HepG2 (cell line): ENCODE measurements around the gene CCL7. TPM values are rescaled to one million over a fixed set of nuclear protein-coding genes. Genes with fewer than 3 reads are reported as not detected.

Experiments
- ATAC-seq: fragments of 200-7000 bp; cut with Tn5 transposase; 3 replicates; pipeline ENCODE4 v1.9.1; 2020; ENCODE audit warnings: mild to moderate bottlenecking, moderate library complexity
- BruUV-seq: library from RNA; stranded (reverse); fragments of 400-500 nt; replicated peaks from 2 replicates; lab custom pipeline; 2021; lab: Mats Ljungman, UMichigan
- CTCF ChIA-PET: fragments of 300-600 bp; formaldehyde crosslinking; extraction: SDS; loops from one replicate; lab custom pipeline; 2021; ENCODE audit warnings: low total read pairs, inconsistent platforms, low intra/inter-chr PET ratio; lab: Yijun Ruan, JAX
- POLR2A ChIA-PET: fragments of 350-600 bp; sonication (Branson Sonifier 250); formaldehyde crosslinking; loops from one replicate; lab custom pipeline; 2020; ENCODE audit warnings: antibody characterized with exemption, inconsistent platforms; lab: Yijun Ruan, JAX
- DNase-seq: peaks from one replicate; pipeline ENCODE4 v3.0.0-alpha.2; 2015; ENCODE audit warnings: low spot score
- FAIRE-seq: peaks from 3 replicates; lab custom pipeline; 2011; peaks lifted over from hg19 to GRCh38; lab: Jason Lieb, UNC
- H2AFZ ChIP-seq: one replicate; pipeline ENCODE4 v1.6.1; 2011; ENCODE audit warnings: low read length, inconsistent platforms
- H3K27ac ChIP-seq: fragments of 300-600 bp; 3 replicates; pipeline ENCODE4 v1.8.0; 2011; ENCODE audit warnings: mixed run types, mild to moderate bottlenecking, mixed read lengths, low read length, inconsistent platforms; ENCODE audit not compliant: insufficient read depth; ENCODE audit errors: extremely low read length
- H3K27me3 ChIP-seq, 2 experiments: fragments of 200-600 bp in 1 of 2; 2 replicates in 1 of 2; 3 replicates in 1 of 2; pipeline versions ENCODE4 v1.6.0 to v1.8.0; 2011; ENCODE audit warnings: low read length in 2 of 2, mild to moderate bottlenecking in 2 of 2, moderate library complexity in 2 of 2, inconsistent platforms in 1 of 2; ENCODE audit not compliant: insufficient read depth in 2 of 2, control insufficient read depth in 1 of 2
- H3K36me3 ChIP-seq, 2 experiments: fragments of 200-600 bp in 1 of 2; replicated peaks in 1 of 2; 2 replicates in 1 of 2; 3 replicates in 1 of 2; pipeline versions ENCODE4 v1.5.1 to v1.8.0; 2011; ENCODE audit warnings: low read length in 2 of 2, inconsistent platforms in 1 of 2; ENCODE audit not compliant: insufficient read depth in 2 of 2, control insufficient read depth in 1 of 2
- H3K4me1 ChIP-seq: 2 replicates; pipeline ENCODE4 v1.5.1; 2012; ENCODE audit warnings: low read length, inconsistent platforms; ENCODE audit not compliant: insufficient read depth
- H3K4me2 ChIP-seq: 2 replicates; pipeline ENCODE4 v1.6.0; 2011; ENCODE audit warnings: low read depth, low read length, inconsistent platforms
- H3K4me3 ChIP-seq, 3 experiments: fragments of 200-600 bp in 1 of 3; sonication (generic), shearing (Covaris generic) in 1 of 3; replicated peaks in 1 of 3; 2 replicates each; pipeline ENCODE4 v1.5.1; 2011 to 2016; ENCODE audit warnings: low read length in 3 of 3, inconsistent platforms in 2 of 3, low read depth in 2 of 3, mild to moderate bottlenecking in 2 of 3, control low read depth in 1 of 3, mixed read lengths in 1 of 3; ENCODE audit not compliant: insufficient read depth in 1 of 3
- H3K79me2 ChIP-seq: one replicate; pipeline ENCODE4 v1.6.1; 2011; ENCODE audit warnings: low read length, inconsistent platforms; ENCODE audit not compliant: insufficient read depth
- H3K9ac ChIP-seq: 2 replicates; pipeline ENCODE4 v1.6.0; 2011; ENCODE audit warnings: mild to moderate bottlenecking, low read depth, low read length, inconsistent platforms; ENCODE audit not compliant: insufficient read depth
- H3K9me3 ChIP-seq: 2 replicates; pipeline ENCODE4 v1.5.1; 2012; ENCODE audit warnings: mild to moderate bottlenecking, low read length
- H4K20me1 ChIP-seq: 2 replicates; pipeline ENCODE4 v1.6.0; 2011; ENCODE audit warnings: inconsistent platforms, mild to moderate bottlenecking, low read length, moderate library complexity; ENCODE audit not compliant: insufficient read depth
- ATRX ChIP-seq: sonication (generic); formaldehyde crosslinking; IDR thresholded peaks from 2 replicates; pipeline ENCODE4 v1.4.0; 2020; ENCODE audit warnings: missing genetic modification reagents, borderline replicate concordance
- CREM ChIP-seq, 2 experiments: sonication (generic) in 1 of 2; formaldehyde crosslinking in 1 of 2; IDR thresholded peaks; 2 replicates each; pipeline versions ENCODE4 v1.4.0 to v1.6.1; 2016 to 2020; ENCODE audit warnings: antibody characterized with exemption in 1 of 2, mild to moderate bottlenecking in 1 of 2, missing genetic modification reagents in 1 of 2
- CSRNP1 ChIP-seq: sonication (generic); formaldehyde crosslinking; IDR thresholded peaks from 2 replicates; pipeline ENCODE4 v1.8.1; 2023; ENCODE audit warnings: mild to moderate bottlenecking, missing genetic modification reagents
- EP300 ChIP-seq, 3 experiments: sonication (generic) in 1 of 3; formaldehyde crosslinking in 1 of 3; IDR thresholded peaks; 2 replicates each; pipeline versions ENCODE4 v1.5.1 to v1.6.1; 2011 to 2020; ENCODE audit warnings: low read depth in 2 of 3, low read length in 2 of 3, borderline replicate concordance in 1 of 3, improper control_type of control experiment in 1 of 3, mild to moderate bottlenecking in 1 of 3, missing genetic modification reagents in 1 of 3, moderate library complexity in 1 of 3
- ERF ChIP-seq: IDR thresholded peaks from 2 replicates; pipeline ENCODE4 v1.6.1; 2018; ENCODE audit warnings: missing biosample characterization, missing genetic modification reagents
- NFKB2 ChIP-seq: sonication (generic); formaldehyde crosslinking; IDR thresholded peaks from 2 replicates; pipeline ENCODE4 v1.4.0; 2020; ENCODE audit warnings: missing genetic modification reagents, borderline replicate concordance
- PRDM10 ChIP-seq: sonication (generic); formaldehyde crosslinking; IDR thresholded peaks from 2 replicates; pipeline ENCODE4 v1.4.0; 2020; ENCODE audit warnings: low read depth, missing genetic modification reagents
- PRPF4 ChIP-seq: fragments of 200-400 bp; formaldehyde crosslinking; IDR thresholded peaks from 2 replicates; pipeline ENCODE4 v1.6.1; 2016; ENCODE audit warnings: low read length, low read depth; ENCODE audit not compliant: poor library complexity, severe bottlenecking
- RNF2 ChIP-seq: fragments of 450-650 bp; conservative IDR thresholded peaks from 2 replicates; pipeline ENCODE4 v1.6.1; 2016; ENCODE audit warnings: low read depth
- TSC22D2 ChIP-seq: sonication (generic); formaldehyde crosslinking; IDR thresholded peaks from 2 replicates; pipeline ENCODE4 v1.5.1; 2020; ENCODE audit warnings: missing genetic modification reagents, mild to moderate bottlenecking, borderline replicate concordance
- ZFP36L2 ChIP-seq: sonication (generic); formaldehyde crosslinking; IDR thresholded peaks from 2 replicates; pipeline ENCODE4 v1.4.0; 2020; ENCODE audit warnings: missing genetic modification reagents
- ZNF562 ChIP-seq: sonication (generic); formaldehyde crosslinking; IDR thresholded peaks from 2 replicates; pipeline ENCODE4 v1.8.0; 2022; ENCODE audit warnings: missing genetic modification reagents, borderline replicate concordance
- ZNF672 ChIP-seq: sonication (generic); formaldehyde crosslinking; IDR thresholded peaks from 2 replicates; pipeline ENCODE4 v1.8.1; 2022; ENCODE audit warnings: missing genetic modification reagents
- ZNF7 ChIP-seq: IDR thresholded peaks from 2 replicates; pipeline ENCODE4 v1.6.1; 2016; ENCODE audit warnings: missing biosample characterization, missing genetic modification reagents
- WGBS: methylation state at CpG from one replicate; pipeline ENCODE4 v1.1.6; 2017; ENCODE audit warnings: low lambda C conversion rate; 5-methylcytosine and 5-hydroxymethylcytosine counted together
- in situ Hi-C: cut with HindIII; loops from 2 replicates; pipeline ENCODE4 v1.10.0; 2017; ENCODE audit warnings: low pct_unique_long_range_greater_than_20kb; ENCODE audit not compliant: extremely low pct_ligation_motif_present
- intact Hi-C: fragments of 100-400 bp; cut with micrococcal nuclease; formaldehyde crosslinking; loops from one replicate; pipeline ENCODE4 v1.10.0; 2022; ENCODE audit not compliant: unreplicated experiment
- polyA plus RNA-seq, 8 experiments: library from polyadenylated mRNA; depleted of rRNA in 3 of 8; stranded (reverse) in 7 of 8; unstranded in 1 of 8; fragments of >200 nt; fragmentation: Illumina TruSeq in 4 of 8; extraction: Trizol in 4 of 8; gene quantifications; 2 replicates each; pipeline versions ENCODE4 v1.2.1 to v1.2.3, GENCODE V29; 2011 to 2016; ENCODE audit warnings: low read depth in 4 of 8, missing spikeins in 1 of 8, mixed read lengths in 1 of 8; ENCODE audit not compliant: insufficient read depth in 1 of 8
- total RNA-seq, 5 experiments: library from RNA; depleted of rRNA; stranded (reverse); fragments of >200 nt; fragmentation: Illumina TruSeq; extraction: Trizol; gene quantifications; 2 replicates each; pipeline ENCODE4 v1.2.3, GENCODE V29; 2016; ENCODE audit warnings: low read depth in 1 of 5

CCL7 gene
- total and polyA plus RNA-seq, 2 of the 13 experiments (the other 11 are each of a cell fraction or from before 2014, with no cell fraction given): not detected

- no peak overlapping the region for H2AFZ ChIP-seq
Observed at GRCh38 chr17:34251186-34251585, 18.8 kb upstream of the CCL7 start.

GRCh38 chr17:34252095-34252443 is 18.0 kb upstream of the CCL7 start:
- ATAC-seq: no peak
- no TSS peak for BruUV-seq
- 3% methylated on average over 5 of the region's 5 CpGs for WGBS
- in situ Hi-C loops (no loop called here), intact Hi-C loops (no loop called here)
- no peak overlapping the region for H3K27ac ChIP-seq
- H3K36me3 ChIP-seq: no peaks in the 10 kb centered on the region
- no peaks in the 10 kb centered on the region for H3K4me1 ChIP-seq
- no peak overlapping the region for H2AFZ ChIP-seq
- no peaks in the 10 kb centered on the region for H3K79me2 ChIP-seq
- no peak for FAIRE-seq
- H4K20me1 ChIP-seq: no peaks in the 10 kb centered on the region
- ChIA-PET POLR2A (no interaction called here), CTCF (no interaction called here)
- H3K9ac ChIP-seq: no peak overlapping the region
- no peaks in the 10 kb centered on the region for H3K27me3 ChIP-seq
- no peaks in the 10 kb centered on the region for H3K9me3 ChIP-seq
- no peak overlapping the region for H3K4me3 ChIP-seq
- DNase-seq: no peak
- no peak overlapping the region for H3K4me2 ChIP-seq
- TF ChIP-seq ZNF672 (CRISPR knock-in tag): no peak
- no peak for TF ChIP-seq EP300 (IDR thresholded peaks at IDR 0.05; ENCODE audit: low read depth in 2 of 2, low read length in 2 of 2)
- no peak for TF ChIP-seq EP300 (CRISPR knock-in tag; IDR thresholded peaks at IDR 0.05; ENCODE audit: borderline replicate concordance)
- no peak for TF ChIP-seq ZNF562 (CRISPR knock-in tag)
- no peak for TF ChIP-seq ZFP36L2 (CRISPR knock-in tag)
- TF ChIP-seq PRPF4: no peak
- no peak for TF ChIP-seq PRDM10
- no peak for TF ChIP-seq ERF

More at GRCh38 chr17:34251186-34251585, 18.8 kb upstream of the CCL7 start:
- Histone ChIP-seq H3K4me1 (no peaks in the 10 kb centered on the region), H3K36me3 (no peaks in the 10 kb centered on the region), H3K79me2 (no peaks in the 10 kb centered on the region), H3K4me3 (no peak overlapping the region), H4K20me1 (no peaks in the 10 kb centered on the region), H3K27me3 (no peaks in the 10 kb centered on the region), H3K9me3 (no peaks in the 10 kb centered on the region), H3K27ac (no peak overlapping the region), H3K4me2 (no peak overlapping the region), H3K9ac (no peak overlapping the region)
- TF ChIP-seq ZNF7 (CRISPR knock-in tag) (no peak), TSC22D2 (no peak), CSRNP1 (no peak), ATRX (CRISPR knock-in tag) (no peak), NFKB2 (CRISPR knock-in tag) (no peak), CREM (IDR thresholded peaks at IDR 0.05) (no peak), CREM (CRISPR knock-in tag; IDR thresholded peaks at IDR 0.05) (no peak), RNF2 (no peak)
- DNase-seq (no peak), ATAC-seq (no peak), FAIRE-seq (no peak)
- ChIA-PET CTCF (no interaction called here), POLR2A (no interaction called here)
- no TSS peak for BruUV-seq
- in situ Hi-C loops: no loop called here
- intact Hi-C loops: no loop called here
- 68% methylated on average over 3 of the region's 3 CpGs for WGBS
